Upper lobe of left lung (tissue), 6 donors: ENCODE data around the gene PPP2R2C. TPM values are rescaled to one million over a fixed set of nuclear protein-coding genes. Genes with fewer than 3 reads are reported as not detected.
A peak's percentile ranks its signal among the peaks of the same experiment; 100 is the strongest.

ENCODE experiments used
- ATAC-seq, 2 donors: fragments of 200-7000 bp; cut with Tn5 transposase; one replicate each; pipeline ENCODE4 v1.9.1; 2022; ENCODE audit warnings: mild to moderate bottlenecking in 2 of 2, moderate library complexity in 2 of 2; ENCODE audit not compliant: low FRiP score in 2 of 2
- DNase-seq, 2 donors: peaks; one replicate each; pipeline ENCODE4 v3.0.0-alpha.2; 2019 to 2020
- H3K27ac ChIP-seq, 4 donors: fragments of 200-600 bp; sonication (generic); one replicate each; pipeline ENCODE4 v1.5.1; 2016 to 2019
- H3K27me3 ChIP-seq, 4 donors: fragments of 200-600 bp; sonication (generic); one replicate each; pipeline ENCODE4 v1.5.1; 2017 to 2019
- H3K36me3 ChIP-seq, 4 donors: fragments of 200-600 bp; sonication (generic); one replicate each; pipeline ENCODE4 v1.5.1; 2016 to 2019
- H3K4me1 ChIP-seq, 4 donors: fragments of 200-600 bp; sonication (generic); one replicate each; pipeline ENCODE4 v1.5.1; 2018 to 2019
- H3K4me3 ChIP-seq, 4 donors: fragments of 200-600 bp; sonication (generic); one replicate each; pipeline ENCODE4 v1.5.1; 2017 to 2019; ENCODE audit warnings: mild to moderate bottlenecking in 2 of 4, moderate library complexity in 1 of 4
- H3K9me3 ChIP-seq, 4 donors: fragments of 200-600 bp; sonication (generic); one replicate each; pipeline ENCODE4 v1.5.1; 2018 to 2019
- CTCF ChIP-seq, 6 experiments: fragments of 450-650 bp in 4 of 6; fragments of 200-600 bp in 2 of 6; sonication (generic) in 2 of 6; IDR thresholded peaks; one replicate each; pipeline ENCODE4 v1.5.1; 2016 to 2019; ENCODE audit warnings: antibody characterized with exemption in 6 of 6
- EP300 ChIP-seq, 4 donors: sonication (generic); formaldehyde crosslinking; IDR thresholded peaks; one replicate each; pipeline ENCODE4 v1.5.1; 2017; ENCODE audit warnings: antibody characterized with exemption in 4 of 4, control low read depth in 2 of 4
- POLR2A ChIP-seq, 4 donors: fragments of 450-650 bp; IDR thresholded peaks; one replicate each; pipeline ENCODE4 v1.5.1; 2016 to 2017; ENCODE audit warnings: antibody characterized with exemption in 4 of 4, mild to moderate bottlenecking in 2 of 4
- POLR2AphosphoS5 ChIP-seq, 2 donors: sonication (generic); formaldehyde crosslinking; IDR thresholded peaks; one replicate each; pipeline ENCODE4 v1.5.1; 2017; ENCODE audit warnings: antibody characterized with exemption in 2 of 2
- WGBS, 2 donors: methylation state at CpG; one replicate each; pipeline ENCODE4 v1.1.5; 2017 to 2018; 5-methylcytosine and 5-hydroxymethylcytosine counted together
- total RNA-seq, 6 donors: library from RNA; depleted of rRNA in 4 of 6; stranded (reverse); fragments of >200 nt in 4 of 6; gene quantifications; one replicate each; pipeline versions ENCODE4 v1.1.0 to v1.2.1, GENCODE V29; 2016 to 2021
- donor health status: DM: no; HTN: no; CAD: no; lungs with moderate emphysema.
- donor health status: DM: no; HTN: yes; CAD: no; lungs with severe emphysema.

The PPP2R2C gene
- total RNA-seq, 6 donors from 2014 or later = 0.09 to 0.17 TPM; not detected in 4

GRCh38 chr4:6472008-6472386 is 417 bp downstream of the PPP2R2C start:
- Histone ChIP-seq H3K27me3 (peaks cover 0 to 27% (median 13%) of the 10 kb centered on the region in 4 donors), H3K36me3 (no peaks in the 10 kb centered on the region), H3K4me1 (peaks cover 10 to 20% (median 14%) of the 10 kb centered on the region in 4 donors), H3K4me3 (no peak overlapping the region), H3K9me3 (no peaks in the 10 kb centered on the region), H3K27ac (no peak overlapping the region)
- WGBS, 2 donors = 3% methylated on average over 7 of the region's 44 CpGs; no CpG with 5 or more reads in 1 of the 2 donors
- ATAC-seq (no peak), DNase-seq (peak in 1 of 2 donors; percentile 76)
- no peak for TF ChIP-seq POLR2AphosphoS5 (IDR thresholded peaks at IDR 0.05)

- DNase-seq (no peak), ATAC-seq (no peak)
- no peak for TF ChIP-seq POLR2A (IDR thresholded peaks at IDR 0.05)
- TF ChIP-seq CTCF (IDR thresholded peaks at IDR 0.05) = no peak
- TF ChIP-seq EP300 (IDR thresholded peaks at IDR 0.05) = no peak
- TF ChIP-seq POLR2AphosphoS5 (IDR thresholded peaks at IDR 0.05) = no peak
- H3K27me3 ChIP-seq = peaks cover 0 to 27% (median 13%) of the 10 kb centered on the region in 4 donors
- H3K36me3 ChIP-seq = no peaks in the 10 kb centered on the region
- H3K9me3 ChIP-seq = no peaks in the 10 kb centered on the region
- peaks cover 10 to 20% (median 14%) of the 10 kb centered on the region in 4 donors for H3K4me1 ChIP-seq
- peak overlapping the region in 3 of 4 donors; percentile 37 to 41 (median 39) for H3K4me3 ChIP-seq
- H3K27ac ChIP-seq = no peak overlapping the region
- 9% methylated on average over 19 of the region's 28 CpGs for WGBS, 2 donors
Measured at GRCh38 chr4:6471307-6472007, 957 bp downstream of the PPP2R2C start.

- peaks cover 10 to 20% (median 14%) of the 10 kb centered on the region in 4 donors for H3K4me1 ChIP-seq
- H3K27me3 ChIP-seq = peaks cover 0 to 27% (median 13%) of the 10 kb centered on the region in 4 donors
- no peak for TF ChIP-seq CTCF (IDR thresholded peaks at IDR 0.05)
- TF ChIP-seq POLR2AphosphoS5 (IDR thresholded peaks at IDR 0.05) = no peak
- no peak for TF ChIP-seq POLR2A (IDR thresholded peaks at IDR 0.05)
- TF ChIP-seq EP300 (IDR thresholded peaks at IDR 0.05) = no peak
- DNase-seq (peak in 1 of 2 donors; percentile 87), ATAC-seq (peak in 1 of 2 donors; percentile 94)
- H3K4me3 ChIP-seq = peak overlapping the region in 3 of 4 donors; percentile 37 to 41 (median 39)
- no peaks in the 10 kb centered on the region for H3K9me3 ChIP-seq
- no peak overlapping the region for H3K27ac ChIP-seq
- H3K36me3 ChIP-seq = no peaks in the 10 kb centered on the region
- 0 to 3% methylated on average over 4 to 38 of the region's 85 CpGs for WGBS, 2 donors
Measured at GRCh38 chr4:6470502-6471306, 1.7 kb downstream of the PPP2R2C start.

- DNase-seq = no peak
- peak overlapping the region in 3 of 4 donors; percentile 37 to 41 (median 39) for H3K4me3 ChIP-seq
- no peak for ATAC-seq
- peaks cover 0 to 27% (median 13%) of the 10 kb centered on the region in 4 donors for H3K27me3 ChIP-seq
- H3K9me3 ChIP-seq = no peaks in the 10 kb centered on the region
- TF ChIP-seq POLR2AphosphoS5 (IDR thresholded peaks at IDR 0.05) = no peak
- WGBS, 2 donors = 51 to 53% methylated on average over 17 to 18 of the region's 18 CpGs
- H3K4me1 ChIP-seq = peaks cover 10 to 20% (median 14%) of the 10 kb centered on the region in 4 donors
- H3K36me3 ChIP-seq = no peaks in the 10 kb centered on the region
- no peak overlapping the region for H3K27ac ChIP-seq
Measured at GRCh38 chr4:6469898-6470501, 2.4 kb downstream of the PPP2R2C start.

- Histone ChIP-seq H3K27ac (no peak overlapping the region), H3K4me3 (no peak overlapping the region), H3K4me1 (peaks cover 10 to 20% (median 14%) of the 10 kb centered on the region in 4 donors), H3K36me3 (no peaks in the 10 kb centered on the region), H3K9me3 (no peaks in the 10 kb centered on the region), H3K27me3 (peaks cover 0 to 27% (median 13%) of the 10 kb centered on the region in 4 donors)
- no peak for TF ChIP-seq CTCF (IDR thresholded peaks at IDR 0.05)
- no peak for TF ChIP-seq EP300 (IDR thresholded peaks at IDR 0.05)
- ATAC-seq = no peak
- 49 to 82% methylated on average over 3 of the region's 3 CpGs for WGBS, 2 donors
- DNase-seq = no peak
Measured at GRCh38 chr4:6469144-6469543, 3.3 kb downstream of the PPP2R2C start.
